Chondrocyte (in vitro differentiated cells): ENCODE data around the gene TMEM31. TPM values are rescaled to one million over a fixed set of nuclear protein-coding genes. Genes with fewer than 3 reads are reported as not detected.

Experiments used
- DNase-seq: peaks from one replicate; pipeline ENCODE4 v3.0.0; 2021; ENCODE audit warnings: mixed read lengths, low spot score
- H3K27ac Mint-ChIP-seq: one replicate; pipeline ENCODE4 v1.8.0; 2021; ENCODE audit warnings: mild to moderate bottlenecking, moderate library complexity, mixed read lengths; ENCODE audit not compliant: unreplicated experiment
- H3K27me3 Mint-ChIP-seq: 2 replicates; pipeline ENCODE4 v1.8.0; 2021; ENCODE audit warnings: low read depth, mixed read lengths
- H3K36me3 Mint-ChIP-seq: 2 replicates; pipeline ENCODE4 v1.8.0; 2021; ENCODE audit warnings: low read depth, mixed read lengths
- H3K4me1 Mint-ChIP-seq: 2 replicates; pipeline ENCODE4 v1.8.0; 2021; ENCODE audit warnings: low read depth, mild to moderate bottlenecking, mixed read lengths
- H3K4me3 Mint-ChIP-seq: one replicate; pipeline ENCODE4 v1.8.0; 2021; ENCODE audit warnings: mild to moderate bottlenecking, moderate library complexity, mixed read lengths; ENCODE audit not compliant: unreplicated experiment
- H3K9me3 Mint-ChIP-seq: 2 replicates; pipeline ENCODE4 v1.8.0; 2021; ENCODE audit warnings: low read depth, mixed read lengths
- total RNA-seq: library from RNA; stranded (reverse); gene quantifications from 3 replicates; pipeline ENCODE4 v1.2.1, GENCODE V29; 2021
- TF ChIP-seq, protein P1 (sequence below): fragments of 200-600 bp; sonication (generic); IDR thresholded peaks from 2 replicates; pipeline ENCODE4 v1.5.0; 2021; ENCODE audit warnings: antibody characterized with exemption, mild to moderate bottlenecking, moderate library complexity

The TMEM31 gene
- total RNA-seq, 1 donor from 2014 or later = not detected

- H3K4me3 Mint-ChIP-seq = no peak overlapping the region
- no peak overlapping the region for H3K27ac Mint-ChIP-seq
- H3K4me1 Mint-ChIP-seq = peaks cover 24% of the 10 kb centered on the region
- TF ChIP-seq, protein P1, sequence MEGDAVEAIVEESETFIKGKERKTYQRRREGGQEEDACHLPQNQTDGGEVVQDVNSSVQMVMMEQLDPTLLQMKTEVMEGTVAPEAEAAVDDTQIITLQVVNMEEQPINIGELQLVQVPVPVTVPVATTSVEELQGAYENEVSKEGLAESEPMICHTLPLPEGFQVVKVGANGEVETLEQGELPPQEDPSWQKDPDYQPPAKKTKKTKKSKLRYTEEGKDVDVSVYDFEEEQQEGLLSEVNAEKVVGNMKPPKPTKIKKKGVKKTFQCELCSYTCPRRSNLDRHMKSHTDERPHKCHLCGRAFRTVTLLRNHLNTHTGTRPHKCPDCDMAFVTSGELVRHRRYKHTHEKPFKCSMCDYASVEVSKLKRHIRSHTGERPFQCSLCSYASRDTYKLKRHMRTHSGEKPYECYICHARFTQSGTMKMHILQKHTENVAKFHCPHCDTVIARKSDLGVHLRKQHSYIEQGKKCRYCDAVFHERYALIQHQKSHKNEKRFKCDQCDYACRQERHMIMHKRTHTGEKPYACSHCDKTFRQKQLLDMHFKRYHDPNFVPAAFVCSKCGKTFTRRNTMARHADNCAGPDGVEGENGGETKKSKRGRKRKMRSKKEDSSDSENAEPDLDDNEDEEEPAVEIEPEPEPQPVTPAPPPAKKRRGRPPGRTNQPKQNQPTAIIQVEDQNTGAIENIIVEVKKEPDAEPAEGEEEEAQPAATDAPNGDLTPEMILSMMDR = no peak
- no peaks in the 10 kb centered on the region for H3K27me3 Mint-ChIP-seq
- DNase-seq = no peak
- H3K9me3 Mint-ChIP-seq = no peaks in the 10 kb centered on the region
- H3K36me3 Mint-ChIP-seq = peaks cover 19% of the 10 kb centered on the region
Observed at GRCh38 chrX:103674531-103675454, 35.9 kb upstream of the TMEM31 start.

DNA sequence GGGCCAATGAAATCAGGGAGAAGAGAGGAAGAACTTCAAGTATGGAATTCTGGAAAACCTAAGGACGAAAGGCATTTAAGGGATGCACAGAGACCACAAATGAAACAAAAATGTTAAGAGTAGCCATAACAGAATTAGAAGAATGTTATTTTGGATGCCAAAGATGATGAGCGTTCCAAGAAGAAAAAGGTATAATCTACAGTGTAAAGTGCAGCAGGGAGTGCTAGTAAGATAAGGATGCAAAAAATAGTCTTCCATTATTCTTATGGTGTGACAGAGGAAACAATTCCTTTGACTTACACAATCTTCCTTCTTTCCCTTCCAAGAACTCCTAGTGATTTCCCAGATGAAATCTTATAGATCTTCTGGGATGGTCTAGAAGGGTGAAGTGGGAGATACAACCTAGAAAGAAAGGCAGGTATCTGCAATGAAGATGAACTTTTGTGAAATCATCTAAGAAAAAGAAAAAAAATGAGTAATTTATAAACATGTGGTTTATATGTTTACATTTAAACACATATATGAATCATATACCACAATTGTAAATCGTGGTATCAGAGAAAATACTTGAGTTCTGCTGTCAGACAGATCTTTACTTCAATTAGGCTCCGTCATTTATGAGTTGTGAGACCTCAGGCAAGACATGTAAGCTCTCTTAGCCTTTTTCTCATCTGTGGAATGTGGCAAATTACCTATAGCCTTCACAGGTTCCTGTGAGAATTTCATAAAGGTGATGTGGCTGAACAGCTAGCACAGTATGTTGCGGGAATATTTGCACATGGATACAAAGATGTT lies 32.3 kb upstream of the TMEM31 start:
- Mint-ChIP-seq H3K9me3 (no peaks in the 10 kb centered on the region), H3K27me3 (no peaks in the 10 kb centered on the region), H3K4me3 (no peak overlapping the region), H3K36me3 (peaks cover 22% of the 10 kb centered on the region), H3K4me1 (peaks cover 36% of the 10 kb centered on the region), H3K27ac (peak overlapping the region; percentile 49)
- TF ChIP-seq, protein P1 = no peak
- DNase-seq = no peak

DNA sequence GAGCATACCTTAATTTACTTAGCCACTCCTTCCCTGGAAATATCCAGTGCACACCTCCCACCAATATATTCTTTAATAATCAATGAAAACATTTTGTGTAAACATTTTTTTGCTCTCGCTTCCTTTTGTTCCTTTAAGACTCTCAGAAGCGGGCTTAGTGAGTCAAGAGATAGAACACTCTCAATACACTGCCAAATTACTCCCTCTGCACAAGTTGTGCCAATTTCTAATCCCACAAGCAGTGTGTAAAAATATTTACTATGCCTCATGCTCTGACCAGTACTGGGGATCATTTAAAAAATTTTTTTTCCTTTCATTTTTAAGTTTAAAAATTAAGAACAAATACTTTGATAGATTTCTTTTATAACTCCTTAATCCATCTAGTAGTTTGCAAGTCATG lies 29.3 kb upstream of the TMEM31 start:
- Mint-ChIP-seq H3K9me3 (no peaks in the 10 kb centered on the region), H3K36me3 (peaks cover 29% of the 10 kb centered on the region), H3K4me3 (no peak overlapping the region), H3K4me1 (peaks cover 51% of the 10 kb centered on the region), H3K27me3 (no peaks in the 10 kb centered on the region), H3K27ac (no peak overlapping the region)
- TF ChIP-seq, protein P1 = no peak
- no peak for DNase-seq

DNA sequence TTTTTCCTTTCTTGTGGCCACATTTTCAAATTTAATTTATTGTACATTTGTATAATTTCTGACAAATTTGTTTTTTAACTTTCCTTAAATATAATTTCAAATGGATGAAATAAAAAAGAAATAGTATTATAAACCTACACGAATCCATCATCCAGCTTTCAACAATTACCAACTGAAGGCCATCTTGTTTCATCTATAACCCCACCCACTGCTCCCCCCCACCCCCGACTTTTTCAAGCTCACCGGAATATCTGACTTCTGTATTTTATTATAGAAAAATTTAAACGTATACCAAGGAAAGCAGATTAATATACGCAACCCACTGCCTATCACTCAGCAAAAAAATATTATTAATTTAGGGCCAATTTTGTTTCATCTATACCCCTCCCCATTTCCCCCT lies 25.3 kb upstream of the TMEM31 start:
- no peak for DNase-seq

More for the DNA sequence above, 25.3 kb upstream of the TMEM31 start:
- Mint-ChIP-seq H3K27ac (peak overlapping the region; percentile 34), H3K36me3 (peaks cover 14% of the 10 kb centered on the region), H3K27me3 (no peaks in the 10 kb centered on the region), H3K4me3 (no peak overlapping the region), H3K4me1 (peaks cover 25% of the 10 kb centered on the region), H3K9me3 (no peaks in the 10 kb centered on the region)
- TF ChIP-seq, protein P1 = no peak
